ENCODE results near the gene STX8.
"Not testable (repeated sequence)": the region's sequence is repeated elsewhere in the genome, so short reads cannot be mapped to it uniquely, and the experiment has no call there.

Gene STX8

DNA sequence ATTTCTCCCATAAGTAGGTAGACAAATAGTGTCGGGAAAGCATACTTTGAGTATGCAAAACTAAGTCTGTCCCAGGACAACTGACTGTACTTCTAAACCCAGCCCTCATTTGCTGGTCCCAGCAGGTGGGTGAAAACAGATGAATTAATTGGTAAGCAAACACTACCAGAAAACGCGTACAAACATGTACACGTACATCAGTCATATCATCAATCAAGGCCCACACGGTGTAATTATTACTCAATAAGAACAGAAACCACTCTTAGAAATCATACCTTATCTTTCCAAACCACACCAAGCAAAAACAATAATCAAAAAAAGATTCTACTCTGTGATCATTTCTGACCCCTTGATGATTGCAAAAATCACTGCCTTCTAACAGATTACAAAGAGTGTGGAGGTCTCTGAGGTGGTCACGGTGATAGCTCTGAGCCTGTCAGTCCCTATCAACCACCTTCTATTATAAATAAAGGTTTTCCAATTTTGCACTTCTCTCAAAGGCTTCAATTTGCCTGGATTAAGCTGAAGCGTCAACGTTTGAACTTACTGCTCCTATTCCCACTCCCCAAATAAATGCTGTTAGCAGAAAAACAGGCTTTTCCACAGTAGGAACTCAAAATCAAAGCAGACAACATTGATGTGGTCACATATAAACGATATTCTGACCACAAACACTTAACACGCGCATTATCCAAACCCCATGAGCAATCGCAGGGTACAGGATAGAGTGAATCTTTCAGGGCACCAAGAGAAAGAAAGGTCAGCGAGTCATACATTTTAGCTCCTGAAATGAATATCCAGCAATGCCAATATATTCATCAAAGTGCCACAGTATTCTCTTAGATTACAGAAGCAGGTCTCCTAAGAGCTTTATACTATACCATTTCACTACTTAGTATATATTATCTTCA lies 211.9 kb downstream of the STX8 start:
- H3K9ac ChIP-seq (ENCODE audit: low read depth in 1 of 2, low read length in 2 of 2): no peak overlapping the region
- H3K4me1 ChIP-seq (ENCODE audit: control insufficient read depth in 2 of 2, insufficient read depth in 2 of 2, low read length in 2 of 2): no peaks in the 10 kb centered on the region
- H3K36me3 ChIP-seq (ENCODE audit: control insufficient read depth in 2 of 2, insufficient read depth in 2 of 2, low read length in 2 of 2): no peaks in the 10 kb centered on the region
- H3K4me3 ChIP-seq (ENCODE audit: low read length in 2 of 2): no peak overlapping the region
- H3K9me3 ChIP-seq (ENCODE audit: control insufficient read depth in 2 of 2, low read length in 2 of 2): no peaks in the 10 kb centered on the region
- H3K27me3 ChIP-seq (ENCODE audit: control insufficient read depth in 2 of 2, insufficient read depth in 2 of 2, low read length in 2 of 2): no peaks in the 10 kb centered on the region
- H3K27ac ChIP-seq (ENCODE audit: low read depth in 2 of 2, low read length in 2 of 2): no peak overlapping the region

DNA sequence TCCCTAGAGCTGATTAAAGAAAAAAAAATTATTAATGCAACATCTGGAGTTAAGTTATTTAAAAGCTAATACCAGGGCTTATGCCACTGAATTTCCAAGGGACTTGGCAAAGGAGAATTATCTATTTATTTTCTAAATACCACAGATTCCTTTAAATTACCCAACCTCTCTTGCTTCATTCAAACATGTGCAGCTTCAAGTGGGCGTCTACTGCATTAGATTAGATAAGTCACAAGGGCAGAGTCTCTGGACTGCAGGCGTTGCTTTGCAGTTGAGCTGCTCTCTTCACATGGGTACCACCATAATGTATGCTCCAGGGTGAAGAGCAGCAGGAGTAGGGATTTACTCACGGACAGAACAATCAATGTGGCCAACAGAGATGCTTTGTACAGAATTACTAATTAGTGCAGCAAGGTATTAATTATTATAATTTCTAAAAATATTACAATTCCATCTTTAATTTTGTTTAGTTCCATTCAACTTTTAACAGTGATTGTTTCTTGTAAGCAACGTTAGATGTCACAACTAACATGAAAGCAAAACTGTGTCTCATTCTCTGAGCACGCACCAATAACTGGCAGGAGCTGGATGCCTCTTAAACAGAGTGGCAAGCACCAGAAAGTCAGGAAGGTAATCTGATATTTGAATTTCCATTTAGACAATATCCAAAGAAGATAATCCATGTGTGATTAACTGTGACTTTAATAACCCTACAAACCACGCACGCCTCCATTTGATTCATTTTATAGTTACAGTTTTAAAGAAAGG lies 214.2 kb downstream of the STX8 start:
- H3K27ac ChIP-seq (ENCODE audit: low read depth in 2 of 2, low read length in 2 of 2): no peak overlapping the region
- H3K27me3 ChIP-seq (ENCODE audit: control insufficient read depth in 2 of 2, insufficient read depth in 2 of 2, low read length in 2 of 2): no peaks in the 10 kb centered on the region
- H3K4me3 ChIP-seq (ENCODE audit: low read length in 2 of 2): no peak overlapping the region
- no peaks in the 10 kb centered on the region for H3K9me3 ChIP-seq (ENCODE audit: control insufficient read depth in 2 of 2, low read length in 2 of 2)
- no peak overlapping the region for H3K9ac ChIP-seq (ENCODE audit: low read depth in 1 of 2, low read length in 2 of 2)
- no peaks in the 10 kb centered on the region for H3K4me1 ChIP-seq (ENCODE audit: control insufficient read depth in 2 of 2, insufficient read depth in 2 of 2, low read length in 2 of 2)
- no peaks in the 10 kb centered on the region for H3K36me3 ChIP-seq (ENCODE audit: control insufficient read depth in 2 of 2, insufficient read depth in 2 of 2, low read length in 2 of 2)

DNA sequence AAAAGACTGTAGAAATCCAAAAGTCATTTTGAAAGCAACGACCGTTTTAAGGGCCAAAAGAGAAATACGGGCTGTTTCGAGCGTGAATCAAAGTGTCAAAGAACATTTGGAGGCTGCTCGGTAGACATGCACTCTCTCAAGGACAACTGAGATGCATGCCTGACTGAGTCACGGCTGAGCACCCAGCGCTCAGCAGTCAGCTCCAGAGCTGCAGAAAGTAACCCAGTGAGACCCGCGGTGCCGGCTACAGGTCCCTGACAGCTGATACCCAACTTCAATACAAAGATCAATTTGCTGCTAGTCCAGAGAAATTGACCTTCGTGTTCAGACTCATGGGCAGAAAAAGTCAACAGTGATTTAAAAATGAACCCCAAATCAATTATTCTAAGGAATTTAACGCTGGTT lies 214.9 kb downstream of the STX8 start:
- Histone ChIP-seq H3K9me3 (ENCODE audit: control insufficient read depth in 2 of 2, low read length in 2 of 2) (no peaks in the 10 kb centered on the region), H3K27ac (ENCODE audit: low read depth in 2 of 2, low read length in 2 of 2) (no peak overlapping the region), H3K9ac (ENCODE audit: low read depth in 1 of 2, low read length in 2 of 2) (no peak overlapping the region), H3K4me3 (ENCODE audit: low read length in 2 of 2) (no peak overlapping the region), H3K27me3 (ENCODE audit: control insufficient read depth in 2 of 2, insufficient read depth in 2 of 2, low read length in 2 of 2) (no peaks in the 10 kb centered on the region), H3K4me1 (ENCODE audit: control insufficient read depth in 2 of 2, insufficient read depth in 2 of 2, low read length in 2 of 2) (no peaks in the 10 kb centered on the region), H3K36me3 (ENCODE audit: control insufficient read depth in 2 of 2, insufficient read depth in 2 of 2, low read length in 2 of 2) (no peaks in the 10 kb centered on the region)

DNA sequence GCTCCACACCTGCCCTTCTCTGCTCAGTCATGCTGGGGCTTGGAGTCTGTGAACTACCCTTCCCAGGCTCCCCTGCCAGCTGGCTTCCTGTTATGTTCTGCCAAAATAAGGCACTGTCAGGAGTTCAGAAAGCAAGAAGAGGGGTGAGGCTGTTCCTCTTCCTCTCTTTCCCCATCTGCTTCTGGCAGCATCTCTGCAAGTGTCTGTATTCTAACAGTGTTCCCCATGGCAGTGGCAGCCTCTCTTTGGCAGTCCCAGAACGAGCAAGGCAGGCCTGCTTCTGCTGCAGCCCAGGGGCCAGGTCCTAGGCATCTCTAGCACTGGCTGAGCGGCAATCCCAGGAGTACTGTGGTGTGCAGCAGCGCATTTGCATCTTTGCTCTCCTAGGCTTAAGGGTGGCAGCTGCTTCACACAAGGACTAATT lies 219.1 kb downstream of the STX8 start:
- Histone ChIP-seq H3K36me3 (ENCODE audit: control insufficient read depth in 2 of 2, insufficient read depth in 2 of 2, low read length in 2 of 2) (no peaks in the 10 kb centered on the region), H3K27me3 (ENCODE audit: control insufficient read depth in 2 of 2, insufficient read depth in 2 of 2, low read length in 2 of 2) (no peaks in the 10 kb centered on the region), H3K9me3 (ENCODE audit: control insufficient read depth in 2 of 2, low read length in 2 of 2) (no peaks in the 10 kb centered on the region), H3K4me3 (ENCODE audit: low read length in 2 of 2) (no peak overlapping the region), H3K4me1 (ENCODE audit: control insufficient read depth in 2 of 2, insufficient read depth in 2 of 2, low read length in 2 of 2) (no peaks in the 10 kb centered on the region), H3K9ac (ENCODE audit: low read depth in 1 of 2, low read length in 2 of 2) (no peak overlapping the region), H3K27ac (ENCODE audit: low read depth in 2 of 2, low read length in 2 of 2) (no peak overlapping the region)

DNA sequence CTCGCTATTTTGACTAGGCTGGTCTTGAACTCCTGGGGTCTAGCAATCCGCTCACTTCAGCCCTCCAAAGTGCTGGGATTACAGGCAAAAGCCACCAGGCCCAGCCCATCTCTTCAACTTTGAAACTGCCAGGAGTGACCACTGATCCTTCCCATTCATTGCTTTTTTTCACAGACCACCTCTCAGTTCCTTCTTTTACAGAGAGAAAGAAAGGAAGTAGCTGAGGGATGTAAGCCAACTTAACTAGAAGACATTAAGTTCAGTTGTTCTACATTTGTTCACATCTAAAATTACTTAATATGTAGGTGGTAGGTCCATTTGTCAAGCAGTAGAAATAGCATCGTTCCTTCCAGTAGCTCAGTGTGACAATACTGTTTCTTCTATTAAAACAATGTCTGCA lies 219.8 kb downstream of the STX8 start:
- Histone ChIP-seq H3K27me3 (ENCODE audit: control insufficient read depth in 2 of 2, insufficient read depth in 2 of 2, low read length in 2 of 2) (no peaks in the 10 kb centered on the region), H3K9ac (ENCODE audit: low read depth in 1 of 2, low read length in 2 of 2) (no peak overlapping the region), H3K36me3 (ENCODE audit: control insufficient read depth in 2 of 2, insufficient read depth in 2 of 2, low read length in 2 of 2) (no peaks in the 10 kb centered on the region), H3K4me1 (ENCODE audit: control insufficient read depth in 2 of 2, insufficient read depth in 2 of 2, low read length in 2 of 2) (no peaks in the 10 kb centered on the region), H3K27ac (ENCODE audit: low read depth in 2 of 2, low read length in 2 of 2) (no peak overlapping the region), H3K9me3 (ENCODE audit: control insufficient read depth in 2 of 2, low read length in 2 of 2) (no peaks in the 10 kb centered on the region), H3K4me3 (ENCODE audit: low read length in 2 of 2) (no peak overlapping the region)

DNA sequence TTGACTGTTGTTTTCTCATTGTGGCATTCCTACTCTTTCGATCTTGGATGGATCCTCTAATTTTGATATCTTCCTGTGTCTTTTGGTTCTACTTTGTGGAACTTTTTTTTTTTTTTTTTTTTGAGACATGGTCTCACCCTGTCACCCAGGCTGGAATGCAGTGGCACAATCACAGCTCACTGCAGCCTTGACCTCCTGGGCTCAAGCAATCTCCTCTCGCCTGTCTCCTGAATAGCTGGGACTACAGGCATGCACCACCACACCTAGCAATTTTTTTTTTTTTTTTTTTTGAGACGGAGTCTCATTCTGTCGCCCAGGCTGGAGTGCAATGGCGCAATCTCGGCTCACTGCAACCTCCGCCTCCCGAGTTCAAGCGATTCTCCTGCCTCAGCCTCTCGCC lies 220.4 kb downstream of the STX8 start:
- H3K4me3 ChIP-seq (ENCODE audit: low read length in 2 of 2); H3K9me3 ChIP-seq (ENCODE audit: control insufficient read depth in 2 of 2, low read length in 2 of 2); H3K36me3 ChIP-seq (ENCODE audit: control insufficient read depth in 2 of 2, insufficient read depth in 2 of 2, low read length in 2 of 2); H3K27ac ChIP-seq (ENCODE audit: low read depth in 2 of 2, low read length in 2 of 2); H3K27me3 ChIP-seq (ENCODE audit: control insufficient read depth in 2 of 2, insufficient read depth in 2 of 2, low read length in 2 of 2); H3K4me1 ChIP-seq (ENCODE audit: control insufficient read depth in 2 of 2, insufficient read depth in 2 of 2, low read length in 2 of 2); H3K9ac ChIP-seq (ENCODE audit: low read depth in 1 of 2, low read length in 2 of 2): not testable (repeated sequence)

DNA sequence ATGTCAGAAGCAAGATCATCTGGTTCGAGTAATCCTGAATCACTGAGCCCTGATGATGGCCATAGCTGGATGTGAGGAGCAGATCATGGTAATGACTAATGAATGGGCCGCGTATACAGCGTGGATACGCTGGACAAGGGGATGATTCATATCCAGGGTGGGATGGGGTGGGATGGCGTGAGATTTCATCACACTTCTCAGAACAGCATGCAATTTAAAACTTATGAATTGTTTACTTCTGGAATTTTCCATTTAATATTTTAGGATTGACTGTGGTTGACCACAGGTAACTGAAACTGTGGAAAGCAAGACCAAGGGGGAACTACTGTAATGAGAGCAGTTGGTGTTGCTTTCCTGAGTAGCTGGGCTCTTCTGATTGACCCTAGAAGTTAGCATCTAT lies 225.5 kb downstream of the STX8 start:
- Histone ChIP-seq H3K27me3 (ENCODE audit: control insufficient read depth in 2 of 2, insufficient read depth in 2 of 2, low read length in 2 of 2) (no peaks in the 10 kb centered on the region), H3K27ac (ENCODE audit: low read depth in 2 of 2, low read length in 2 of 2) (no peak overlapping the region), H3K4me1 (ENCODE audit: control insufficient read depth in 2 of 2, insufficient read depth in 2 of 2, low read length in 2 of 2) (no peaks in the 10 kb centered on the region), H3K4me3 (ENCODE audit: low read length in 2 of 2) (no peak overlapping the region), H3K9ac (ENCODE audit: low read depth in 1 of 2, low read length in 2 of 2) (no peak overlapping the region), H3K36me3 (ENCODE audit: control insufficient read depth in 2 of 2, insufficient read depth in 2 of 2, low read length in 2 of 2) (no peaks in the 10 kb centered on the region), H3K9me3 (ENCODE audit: control insufficient read depth in 2 of 2, low read length in 2 of 2) (no peaks in the 10 kb centered on the region)

DNA sequence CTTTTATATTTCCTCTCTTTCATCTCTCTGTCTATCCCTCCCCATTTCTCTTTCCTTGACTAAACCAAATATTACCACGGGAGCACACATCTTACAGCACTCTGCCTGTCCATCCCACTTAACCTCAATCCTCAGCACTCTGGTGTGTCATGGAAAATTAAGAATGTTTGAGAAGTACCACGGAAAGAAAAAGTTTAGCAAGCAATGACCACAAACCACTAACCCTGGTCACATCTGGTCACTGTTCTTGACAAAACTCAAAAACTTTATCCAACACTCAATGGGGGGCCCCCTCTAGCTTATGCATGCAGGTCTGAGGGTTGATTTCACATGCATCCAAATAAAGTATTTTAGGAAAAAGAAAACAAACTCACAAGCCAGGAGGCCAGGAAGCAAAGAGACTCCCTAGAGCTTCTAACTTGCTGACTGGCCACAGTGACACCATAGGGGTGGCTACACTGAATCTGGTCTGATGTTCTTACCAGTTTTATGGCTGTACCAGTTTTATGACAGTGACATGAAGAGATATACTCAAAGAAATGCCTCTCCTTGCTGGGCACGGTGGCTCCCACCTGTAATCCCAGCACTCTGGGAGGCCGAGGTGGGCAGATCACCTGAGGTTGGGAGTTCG lies 229.2 kb downstream of the STX8 start:
- H3K27me3 ChIP-seq (ENCODE audit: control insufficient read depth in 2 of 2, insufficient read depth in 2 of 2, low read length in 2 of 2): no peaks in the 10 kb centered on the region
- H3K27ac ChIP-seq (ENCODE audit: low read depth in 2 of 2, low read length in 2 of 2): no peak overlapping the region
- no peaks in the 10 kb centered on the region for H3K4me1 ChIP-seq (ENCODE audit: control insufficient read depth in 2 of 2, insufficient read depth in 2 of 2, low read length in 2 of 2)
- no peaks in the 10 kb centered on the region for H3K36me3 ChIP-seq (ENCODE audit: control insufficient read depth in 2 of 2, insufficient read depth in 2 of 2, low read length in 2 of 2)
- H3K9me3 ChIP-seq (ENCODE audit: control insufficient read depth in 2 of 2, low read length in 2 of 2): no peaks in the 10 kb centered on the region
- H3K9ac ChIP-seq (ENCODE audit: low read depth in 1 of 2, low read length in 2 of 2): no peak overlapping the region
- H3K4me3 ChIP-seq (ENCODE audit: low read length in 2 of 2): no peak overlapping the region

DNA sequence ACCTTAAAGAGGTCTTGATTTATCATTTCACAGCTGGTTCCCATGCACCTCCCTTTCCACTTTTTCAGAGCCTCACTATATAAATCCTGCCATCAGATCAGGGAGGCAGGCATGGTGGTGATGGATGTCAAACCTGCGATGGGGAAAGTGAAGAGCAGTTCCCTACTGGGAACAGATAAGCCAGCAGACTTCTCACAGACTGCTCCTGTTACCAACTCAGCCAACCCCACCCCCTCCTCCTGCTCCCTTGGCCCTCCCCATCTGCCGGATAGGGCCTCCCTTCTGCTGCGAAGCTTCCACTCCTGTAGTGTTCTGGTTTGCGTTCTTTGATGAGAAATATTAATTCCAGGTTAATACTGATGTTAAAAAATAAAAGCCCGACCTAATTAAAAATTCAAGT lies 232.1 kb downstream of the STX8 start:
- H3K36me3 ChIP-seq (ENCODE audit: control insufficient read depth in 2 of 2, insufficient read depth in 2 of 2, low read length in 2 of 2): no peaks in the 10 kb centered on the region
- H3K27ac ChIP-seq (ENCODE audit: low read depth in 2 of 2, low read length in 2 of 2): no peak overlapping the region
- H3K9ac ChIP-seq (ENCODE audit: low read depth in 1 of 2, low read length in 2 of 2): no peak overlapping the region
- no peaks in the 10 kb centered on the region for H3K27me3 ChIP-seq (ENCODE audit: control insufficient read depth in 2 of 2, insufficient read depth in 2 of 2, low read length in 2 of 2)
- no peak overlapping the region for H3K4me3 ChIP-seq (ENCODE audit: low read length in 2 of 2)
- no peaks in the 10 kb centered on the region for H3K4me1 ChIP-seq (ENCODE audit: control insufficient read depth in 2 of 2, insufficient read depth in 2 of 2, low read length in 2 of 2)
- no peaks in the 10 kb centered on the region for H3K9me3 ChIP-seq (ENCODE audit: control insufficient read depth in 2 of 2, low read length in 2 of 2)

DNA sequence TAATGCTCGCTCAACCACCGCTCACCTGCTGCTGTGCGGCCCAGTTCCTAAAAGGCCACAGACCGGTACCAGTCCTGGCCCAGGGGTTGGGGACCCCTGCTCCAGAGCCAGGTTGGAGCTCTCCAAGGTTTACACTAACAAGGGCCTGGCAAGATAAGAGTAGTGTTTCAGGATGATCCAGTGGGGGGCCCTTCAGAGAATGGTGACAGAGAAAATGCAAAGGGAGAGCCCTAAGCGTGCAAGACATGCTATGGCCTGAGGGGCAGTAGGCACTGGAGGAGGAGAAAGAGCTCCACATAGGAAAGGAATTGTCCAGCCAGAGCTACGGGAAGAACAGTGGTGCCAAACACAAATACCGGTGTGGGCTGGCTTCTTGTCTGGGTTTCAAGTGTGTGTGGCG lies 233.4 kb downstream of the STX8 start:
- no peaks in the 10 kb centered on the region for H3K27me3 ChIP-seq (ENCODE audit: control insufficient read depth in 2 of 2, insufficient read depth in 2 of 2, low read length in 2 of 2)
- H3K4me1 ChIP-seq (ENCODE audit: control insufficient read depth in 2 of 2, insufficient read depth in 2 of 2, low read length in 2 of 2): no peaks in the 10 kb centered on the region
- H3K27ac ChIP-seq (ENCODE audit: low read depth in 2 of 2, low read length in 2 of 2): no peak overlapping the region
- no peak overlapping the region for H3K9ac ChIP-seq (ENCODE audit: low read depth in 1 of 2, low read length in 2 of 2)
- no peaks in the 10 kb centered on the region for H3K9me3 ChIP-seq (ENCODE audit: control insufficient read depth in 2 of 2, low read length in 2 of 2)
- H3K4me3 ChIP-seq (ENCODE audit: low read length in 2 of 2): no peak overlapping the region
- H3K36me3 ChIP-seq (ENCODE audit: control insufficient read depth in 2 of 2, insufficient read depth in 2 of 2, low read length in 2 of 2): no peaks in the 10 kb centered on the region

All from mucosa of rectum (tissue), 2 donors.